IMR-90 (cell line): ENCODE measurements around the gene ZNF274. TPM values are rescaled to one million over a fixed set of nuclear protein-coding genes. Genes with fewer than 3 reads are reported as not detected.

ENCODE experiments used
- ATAC-seq: fragments of 200-7000 bp; cut with Tn5 transposase; 2 replicates; pipeline ENCODE4 v1.9.1; 2020; ENCODE audit warnings: low read depth, mild to moderate bottlenecking, moderate library complexity
- BruUV-seq: library from RNA; stranded (reverse); fragments of 400-500 nt; replicated peaks from 2 replicates; lab custom pipeline; 2021; lab: Mats Ljungman, UMichigan
- CTCF ChIA-PET: fragments of 300-600 bp; formaldehyde crosslinking; extraction: SDS; loops from one replicate; lab custom pipeline; 2021; ENCODE audit warnings: antibody characterized with exemption; lab: Yijun Ruan, JAX
- POLR2A ChIA-PET: fragments of 300-600 bp; sonication (Branson Sonifier 250); formaldehyde crosslinking; loops from one replicate; lab custom pipeline; 2022; ENCODE audit warnings: antibody characterized with exemption; ENCODE audit not compliant: unreplicated experiment; lab: Charles Lee
- DNase-seq: peaks from one replicate; pipeline ENCODE4 v3.0.0; 2013
- H2AFZ ChIP-seq: replicated peaks from 2 replicates; pipeline ENCODE3; 2013; ENCODE audit warnings: low read length, mild to moderate bottlenecking; ENCODE audit not compliant: poor library complexity
- H2AK5ac ChIP-seq: 2 replicates; pipeline ENCODE4 v1.6.1; 2013; ENCODE audit warnings: low read depth, low read length, inconsistent platforms
- H2AK9ac ChIP-seq: replicated peaks from 2 replicates; pipeline ENCODE3; 2013; ENCODE audit warnings: mild to moderate bottlenecking, low read depth, low read length, moderate library complexity; ENCODE audit not compliant: poor library complexity
- H2BK120ac ChIP-seq: 2 replicates; pipeline ENCODE4 v1.6.1; 2013; ENCODE audit warnings: low read depth, low read length, inconsistent platforms
- H2BK15ac ChIP-seq: 3 replicates; pipeline ENCODE4 v1.6.1; 2013; ENCODE audit warnings: low read depth, low read length, inconsistent platforms
- H2BK20ac ChIP-seq: 2 replicates; pipeline ENCODE4 v1.6.1; 2013; ENCODE audit warnings: low read depth, mild to moderate bottlenecking, inconsistent platforms, low read length, moderate library complexity
- H2BK5ac ChIP-seq: 2 replicates; pipeline ENCODE4 v1.6.1; 2013; ENCODE audit warnings: mild to moderate bottlenecking, low read depth, low read length, inconsistent platforms; ENCODE audit not compliant: poor library complexity, severe bottlenecking
- H3K14ac ChIP-seq: replicated peaks from 2 replicates; pipeline ENCODE4 v1.6.1; 2013; ENCODE audit warnings: low read depth, low read length, inconsistent platforms
- H3K18ac ChIP-seq: 2 replicates; pipeline ENCODE4 v1.6.1; 2013; ENCODE audit warnings: low read depth, low read length, control low read depth
- H3K23ac ChIP-seq: 2 replicates; pipeline ENCODE4 v1.6.1; 2013; ENCODE audit warnings: low read depth, low read length, inconsistent platforms
- H3K27ac ChIP-seq: 2 replicates; pipeline ENCODE4 v1.5.1; 2013; ENCODE audit warnings: mild to moderate bottlenecking, control low read depth, low read length; ENCODE audit not compliant: insufficient read depth
- H3K27me3 ChIP-seq: 2 replicates; pipeline ENCODE4 v1.6.1; 2013; ENCODE audit warnings: low read length; ENCODE audit not compliant: control insufficient read depth, insufficient read depth
- H3K36me3 ChIP-seq: 2 replicates; pipeline ENCODE4 v1.6.1; 2013; ENCODE audit warnings: low read length, mixed read lengths; ENCODE audit not compliant: control insufficient read depth, insufficient read depth
- H3K4ac ChIP-seq: 2 replicates; pipeline ENCODE4 v1.6.1; 2013; ENCODE audit warnings: low read depth, low read length, inconsistent platforms
- H3K4me1 ChIP-seq: 2 replicates; pipeline ENCODE4 v1.6.1; 2013; ENCODE audit warnings: low read length, mixed read lengths; ENCODE audit not compliant: control insufficient read depth, insufficient read depth
- H3K4me2 ChIP-seq: 2 replicates; pipeline ENCODE4 v1.6.1; 2013; ENCODE audit warnings: low read depth, mild to moderate bottlenecking, control low read depth, low read length, moderate library complexity
- H3K4me3 ChIP-seq: 2 replicates; pipeline ENCODE4 v1.5.1; 2013; ENCODE audit warnings: low read depth, mild to moderate bottlenecking, control low read depth, low read length, moderate library complexity; ENCODE audit not compliant: insufficient read depth
- H3K56ac ChIP-seq: 2 replicates; pipeline ENCODE4 v1.6.1; 2013; ENCODE audit warnings: low read length, inconsistent platforms; ENCODE audit not compliant: insufficient read depth; ENCODE audit errors: extremely low read depth
- H3K79me1 ChIP-seq, 2 experiments: 2 replicates each; pipeline ENCODE4 v1.6.1; 2013; ENCODE audit warnings: low read length in 2 of 2, inconsistent platforms in 1 of 2, low read depth in 1 of 2
- H3K9ac ChIP-seq: 2 replicates; pipeline ENCODE4 v1.6.1; 2013; ENCODE audit warnings: low read depth, low read length, control low read depth
- H3K9me1 ChIP-seq: 2 replicates; pipeline ENCODE4 v1.6.1; 2013; ENCODE audit warnings: low read length, inconsistent platforms; ENCODE audit not compliant: insufficient read depth
- H3K9me3 ChIP-seq: 2 replicates; pipeline ENCODE4 v1.6.1; 2013; ENCODE audit warnings: low read length; ENCODE audit not compliant: control insufficient read depth, insufficient read depth
- H4K20me1 ChIP-seq: 2 replicates; pipeline ENCODE4 v1.6.1; 2013; ENCODE audit warnings: low read length, inconsistent platforms; ENCODE audit not compliant: insufficient read depth
- H4K5ac ChIP-seq: 2 replicates; pipeline ENCODE4 v1.6.1; 2013; ENCODE audit warnings: mild to moderate bottlenecking, low read depth, low read length, control low read depth
- H4K8ac ChIP-seq, 2 experiments: 2 replicates each; pipeline ENCODE4 v1.6.1; 2013; ENCODE audit warnings: low read depth in 2 of 2, low read length in 2 of 2, control low read depth in 1 of 2, inconsistent platforms in 1 of 2
- H4K91ac ChIP-seq: 2 replicates; pipeline ENCODE4 v1.6.1; 2013; ENCODE audit warnings: low read depth, low read length, inconsistent platforms; ENCODE audit not compliant: insufficient read depth
- BHLHE40 ChIP-seq: fragments of 150-350 bp; IDR thresholded peaks from 2 replicates; pipeline ENCODE4 v1.6.1; 2016; ENCODE audit warnings: mild to moderate bottlenecking, low read depth, low read length
- CEBPB ChIP-seq: IDR thresholded peaks from 2 replicates; pipeline ENCODE4 v1.6.1; 2012; ENCODE audit warnings: low read depth, low read length, improper control_type of control experiment
- CTCF ChIP-seq: conservative IDR thresholded peaks from 2 replicates; pipeline ENCODE4 v1.5.1; 2012; ENCODE audit warnings: mild to moderate bottlenecking, low read depth, low read length, improper control_type of control experiment
- ELK1 ChIP-seq: fragments of 150-350 bp; IDR thresholded peaks from 2 replicates; pipeline ENCODE4 v1.6.1; 2016; ENCODE audit warnings: low read depth, mild to moderate bottlenecking, low read length, moderate library complexity, borderline replicate concordance
- FOS ChIP-seq: fragments of 150-350 bp; IDR thresholded peaks from 2 replicates; pipeline ENCODE4 v1.6.1; 2016; ENCODE audit warnings: low read depth, low read length
- MAFK ChIP-seq: IDR thresholded peaks from 2 replicates; pipeline ENCODE4 v1.6.1; 2012; ENCODE audit warnings: low read depth, low read length, improper control_type of control experiment
- MAZ ChIP-seq: IDR thresholded peaks from 2 replicates; pipeline ENCODE4 v1.6.1; 2012; ENCODE audit warnings: low read depth, mild to moderate bottlenecking, low read length, improper control_type of control experiment, moderate library complexity, borderline replicate concordance
- MXI1 ChIP-seq: IDR thresholded peaks from 2 replicates; pipeline ENCODE4 v1.6.1; 2012; ENCODE audit warnings: low read depth, mild to moderate bottlenecking, low read length, moderate library complexity, borderline replicate concordance
- POLR2A ChIP-seq: IDR thresholded peaks from 2 replicates; pipeline ENCODE4 v1.6.1; 2012; ENCODE audit warnings: mild to moderate bottlenecking, low read depth, low read length
- RCOR1 ChIP-seq: IDR thresholded peaks from 2 replicates; pipeline ENCODE4 v1.6.1; 2012; ENCODE audit warnings: mild to moderate bottlenecking, low read length, improper control_type of control experiment; ENCODE audit not compliant: insufficient replicate concordance
- RFX5 ChIP-seq: IDR thresholded peaks from 2 replicates; pipeline ENCODE4 v1.8.0; 2012; ENCODE audit warnings: low read depth, mild to moderate bottlenecking, low read length, moderate library complexity
- WGBS, 2 experiments: methylation state at CpG; one replicate each; pipeline versions ENCODE4 v1.1.5 to v1.1.7; 2013; ENCODE audit warnings: missing lambda C conversion rate in 2 of 2; ENCODE audit not compliant: insufficient read length in 1 of 2; ENCODE audit errors: extremely low coverage in 2 of 2; 5-methylcytosine and 5-hydroxymethylcytosine counted together
- dilution Hi-C: fragments of 300-500 bp; cut with HindIII; formaldehyde crosslinking; loops from one replicate; pipeline ENCODE4 v1.14.3; 2018; ENCODE audit warnings: low sequenced_read_pairs; ENCODE audit not compliant: unreplicated experiment
- in situ Hi-C: fragments of 300-500 bp; cut with MboI; formaldehyde crosslinking; loops from 3 replicates; pipeline ENCODE4 v1.14.3; 2019; ENCODE audit warnings: low sequenced_read_pairs, inconsistent platforms, mixed read lengths
- intact Hi-C: fragments of 100-400 bp; cut with micrococcal nuclease; formaldehyde crosslinking; loops from 2 replicates; pipeline ENCODE4 v1.10.0; 2022
- polyA plus RNA-seq, 3 experiments: library from polyadenylated mRNA; depleted of rRNA; stranded (reverse); fragments of >200 nt; gene quantifications; 2 replicates each; pipeline ENCODE4 v1.2.3, GENCODE V29; 2012; ENCODE audit warnings: low replicate concordance in 1 of 3
- total RNA-seq: library from RNA; depleted of rRNA; stranded (reverse); fragments of >200 nt; gene quantifications from 2 replicates; pipeline ENCODE4 v1.2.3, GENCODE V29; 2012

ZNF274 gene
- total and polyA plus RNA-seq, 2 of the 4 experiments (the other 2 are of a cell fraction), result 12.1 to 15.2 TPM

DNA sequence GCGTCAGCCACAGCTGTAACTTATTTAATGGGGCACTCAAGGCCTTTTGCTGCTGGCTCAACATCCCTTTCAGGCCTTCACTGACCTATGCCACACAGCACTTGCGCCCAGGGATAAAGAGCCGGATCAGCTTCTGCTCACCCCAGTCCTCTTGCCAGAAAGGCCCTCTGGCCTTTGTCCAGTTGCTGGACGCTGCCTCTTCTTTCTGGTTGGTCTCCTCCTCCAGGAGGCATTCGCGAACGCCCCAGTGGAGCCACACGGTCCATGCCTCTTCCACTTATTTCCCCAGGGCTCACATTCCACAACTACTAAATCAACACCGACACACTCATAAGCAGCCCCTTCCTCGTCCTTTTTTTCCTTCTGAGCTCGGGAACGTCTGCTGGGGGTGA, 28.6 kb upstream of the ZNF274 start:
- peak; percentile 1 for ATAC-seq
- dilution Hi-C loops (no loop called here), in situ Hi-C loops (loop anchor here (10.0 kb wide), 1 partner anchor 409 kb away; the partner anchor contains the start of gene ZNF776), intact Hi-C loops (loop anchor here (2.0 to 10.0 kb wide), 5 partner anchors 149 to 969 kb away; partner anchors contain the start of genes ZNF256, ZNF416 and ZNF606)
- CTCF ChIA-PET, result no interaction called here
- H3K9me1 ChIP-seq, result no peaks in the 10 kb centered on the region
- no peak for TF ChIP-seq RFX5
- TF ChIP-seq CTCF, result no peak
- no peak for TF ChIP-seq CEBPB
- TF ChIP-seq ELK1, result no peak
- no peak for TF ChIP-seq RCOR1
- no peak for TF ChIP-seq FOS
- TF ChIP-seq MAFK, result no peak
- no peak for TF ChIP-seq POLR2A
- TF ChIP-seq BHLHE40, result no peak
- no peak for TF ChIP-seq MAZ
- no peak for TF ChIP-seq MXI1
- BruUV-seq, result no TSS peak
- H2BK20ac ChIP-seq, result no peak overlapping the region
- H2BK15ac ChIP-seq, result no peak overlapping the region
- WGBS, 2 experiments, result 29% methylated on average over 2 of the region's 12 CpGs; no CpG with 5 or more reads in 1 of the 2 experiments
- peak overlapping the region; percentile 50; the same call in 1 of the 2 replicates for H3K4ac ChIP-seq
- H3K9ac ChIP-seq, result peak overlapping the region; percentile 65
- peak; percentile 24 for DNase-seq
- H2AK5ac ChIP-seq, result no peak overlapping the region
- H4K20me1 ChIP-seq, result no peaks in the 10 kb centered on the region
- H3K36me3 ChIP-seq, result no peaks in the 10 kb centered on the region
- POLR2A ChIA-PET, result interaction anchor here (0.6 kb wide), 1 partner anchor 167 kb away, joined by 3 read pairs; no protein-coding TSS in a partner anchor
- H2BK5ac ChIP-seq, result peak overlapping the region; percentile 80
- H3K79me1 ChIP-seq, result peaks cover 6 to 13% of the 10 kb centered on the region in 2 experiments
- H4K8ac ChIP-seq, result peak overlapping the region; percentile 70 to 74; a peak in 3 of 4 replicates
- H3K56ac ChIP-seq, result no peak overlapping the region
- H3K9me3 ChIP-seq, result peaks cover 8% of the 10 kb centered on the region
- peak overlapping the region; percentile 72 for H3K4me3 ChIP-seq
- no peaks in the 10 kb centered on the region for H3K27me3 ChIP-seq
- H4K91ac ChIP-seq, result no peak overlapping the region
- no peak overlapping the region for H3K18ac ChIP-seq
- H4K5ac ChIP-seq, result peak overlapping the region; percentile 42; the same call in 1 of the 2 replicates
- H3K4me1 ChIP-seq, result no peaks in the 10 kb centered on the region; the same call in 1 of the 2 replicates
- H3K23ac ChIP-seq, result no peak overlapping the region; the same call in 1 of the 2 replicates
- peak overlapping the region; percentile 70 for H3K27ac ChIP-seq
- no peak overlapping the region for H3K14ac ChIP-seq
- H3K4me2 ChIP-seq, result peak overlapping the region; percentile 92
- H2AK9ac ChIP-seq, result peak overlapping the region; percentile 79
- no peak overlapping the region for H2BK120ac ChIP-seq
- H2AFZ ChIP-seq, result peak overlapping the region; percentile 98
